ENCODE data around the gene KRT33B.

DNA sequence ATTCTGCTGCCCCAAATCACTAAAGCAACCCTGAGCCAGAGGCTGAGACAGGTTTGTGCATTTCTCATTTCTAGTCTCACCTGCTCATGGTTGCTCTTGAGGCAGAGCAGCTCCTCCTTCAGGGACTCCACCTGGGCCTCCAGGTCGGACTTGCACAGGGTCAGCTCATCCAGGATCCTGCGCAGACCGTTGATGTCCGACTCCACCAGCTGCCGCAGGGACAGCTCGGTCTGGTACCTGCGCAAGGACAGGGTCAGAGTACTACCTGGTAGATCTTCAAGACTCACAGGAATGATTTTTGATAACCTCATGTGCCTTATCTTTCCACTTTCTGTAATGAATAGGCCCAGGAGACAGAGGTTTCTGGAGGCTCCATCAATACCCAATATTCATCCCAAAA is 26.7 kb upstream of the KRT33B start:
- TF ChIP-seq EP300 (IDR thresholded peaks at IDR 0.05) (no peak), POLR2AphosphoS5 (IDR thresholded peaks at IDR 0.05) (no peak)
- TF ChIP-seq, protein P1, sequence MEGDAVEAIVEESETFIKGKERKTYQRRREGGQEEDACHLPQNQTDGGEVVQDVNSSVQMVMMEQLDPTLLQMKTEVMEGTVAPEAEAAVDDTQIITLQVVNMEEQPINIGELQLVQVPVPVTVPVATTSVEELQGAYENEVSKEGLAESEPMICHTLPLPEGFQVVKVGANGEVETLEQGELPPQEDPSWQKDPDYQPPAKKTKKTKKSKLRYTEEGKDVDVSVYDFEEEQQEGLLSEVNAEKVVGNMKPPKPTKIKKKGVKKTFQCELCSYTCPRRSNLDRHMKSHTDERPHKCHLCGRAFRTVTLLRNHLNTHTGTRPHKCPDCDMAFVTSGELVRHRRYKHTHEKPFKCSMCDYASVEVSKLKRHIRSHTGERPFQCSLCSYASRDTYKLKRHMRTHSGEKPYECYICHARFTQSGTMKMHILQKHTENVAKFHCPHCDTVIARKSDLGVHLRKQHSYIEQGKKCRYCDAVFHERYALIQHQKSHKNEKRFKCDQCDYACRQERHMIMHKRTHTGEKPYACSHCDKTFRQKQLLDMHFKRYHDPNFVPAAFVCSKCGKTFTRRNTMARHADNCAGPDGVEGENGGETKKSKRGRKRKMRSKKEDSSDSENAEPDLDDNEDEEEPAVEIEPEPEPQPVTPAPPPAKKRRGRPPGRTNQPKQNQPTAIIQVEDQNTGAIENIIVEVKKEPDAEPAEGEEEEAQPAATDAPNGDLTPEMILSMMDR (IDR thresholded peaks at IDR 0.05) = no peak

Measured in sigmoid colon (tissue), 4 donors.